ENCODE results near the gene FLAD1.

DNA sequence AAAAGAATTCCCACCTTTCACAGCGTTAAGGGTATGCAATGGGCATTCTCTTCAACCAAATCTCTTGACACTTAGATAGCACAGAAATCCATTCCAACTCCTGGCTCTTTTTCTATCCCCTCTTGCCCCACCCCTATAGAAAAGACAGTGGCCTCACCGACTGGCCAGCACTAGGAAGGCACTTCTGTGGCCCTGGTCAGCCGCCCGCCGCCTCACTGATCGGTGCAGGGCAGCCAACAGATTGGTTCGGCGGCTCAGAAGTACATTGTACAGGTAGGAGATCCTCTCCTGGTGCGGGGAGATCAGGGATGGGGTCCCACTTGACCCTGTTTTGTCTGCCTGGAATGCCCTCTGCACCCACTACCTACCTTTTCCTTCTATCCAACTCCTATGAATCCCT, 41.2 kb downstream of the FLAD1 start:
- TF ChIP-seq POLR2AphosphoS5 (IDR thresholded peaks at IDR 0.05; ENCODE audit: borderline replicate concordance, low read depth, low read length): no peak
- no peak for TF ChIP-seq EZH2 (IDR thresholded peaks at IDR 0.05)
- TF ChIP-seq FOXP2 (optimal IDR thresholded peaks at IDR 0.05; ENCODE audit: control extremely low read depth, extremely low read length, insufficient read depth): no peak

All from SK-N-MC (cell line).